ENCODE results near the gene EVA1C. TPM values are rescaled to one million over a fixed set of nuclear protein-coding genes. Genes with fewer than 3 reads are reported as not detected.

Gene EVA1C
- total and polyA plus RNA-seq, 10 of the 15 experiments (the other 5 are each of a cell fraction or from before 2014, with no cell fraction given), result 0.13 to 0.56 (median 0.34) TPM; not detected in 7

DNA sequence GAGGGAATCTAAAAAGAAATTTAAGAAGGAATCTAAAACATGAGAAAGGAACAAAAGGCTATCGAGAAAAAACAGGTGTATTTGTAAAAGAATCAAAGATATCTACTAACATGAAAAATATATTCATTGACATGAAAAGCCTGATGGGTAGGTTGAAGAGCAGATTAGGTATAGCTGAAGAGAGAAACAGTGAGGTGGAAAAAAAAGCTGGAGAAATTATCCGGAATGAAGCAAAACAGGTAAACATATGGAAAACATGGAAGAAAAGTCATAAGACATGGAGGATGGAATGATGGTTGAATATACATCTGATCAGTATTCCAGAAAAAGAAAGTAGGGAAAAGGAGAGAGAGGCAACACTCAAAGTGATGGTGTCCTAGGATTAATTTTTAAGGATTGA lies 9.6 kb downstream of the EVA1C start (continued):
- TF ChIP-seq BCL3 (IDR thresholded peaks at IDR 0.05; ENCODE audit: borderline replicate concordance, insufficient read depth, low read depth, low read length, poor library complexity, severe bottlenecking), result no peak
- no peak for TF ChIP-seq PAX5 (IDR thresholded peaks at IDR 0.05; ENCODE audit: borderline replicate concordance, low read depth, low read length)
- TF ChIP-seq MEF2A (IDR thresholded peaks at IDR 0.05; ENCODE audit: insufficient read depth, low read depth, low read length), result no peak
- no peak for TF ChIP-seq SUPT20H (IDR thresholded peaks at IDR 0.05; ENCODE audit: borderline replicate concordance, control insufficient read depth, low read depth, low read length)
- TF ChIP-seq BHLHE40 (IDR thresholded peaks at IDR 0.05; ENCODE audit: borderline replicate concordance in 1 of 2, low read depth in 2 of 2, low read length in 1 of 2), result no peak
- no peak for TF ChIP-seq DPF2 (IDR thresholded peaks at IDR 0.05)
- TF ChIP-seq NFIC (IDR thresholded peaks at IDR 0.05; ENCODE audit: low read depth, low read length), result no peak
- TF ChIP-seq CBX5 (IDR thresholded peaks at IDR 0.05; ENCODE audit: low read depth), result no peak
- no peak for TF ChIP-seq CBFB (IDR thresholded peaks at IDR 0.05; ENCODE audit: low read depth)
- TF ChIP-seq KAT2A (conservative IDR thresholded peaks at IDR 0.05; ENCODE audit: control insufficient read depth, low read depth, low read length), result no peak
- no peak for TF ChIP-seq RFX5 (IDR thresholded peaks at IDR 0.05; ENCODE audit: low read depth, low read length)

- ATAC-seq (no peak), FAIRE-seq (no peak), DNase-seq (ENCODE audit: low read depth, low spot score) (no peak)
- Histone ChIP-seq H3K79me2 (ENCODE audit: control insufficient read depth, insufficient read depth, low read length) (no peaks in the 10 kb centered on the region), H3K4me3 (no peak overlapping the region), H3K36me3 (ENCODE audit: control insufficient read depth in 2 of 2, insufficient read depth in 2 of 2, low read length in 1 of 2) (no peaks in the 10 kb centered on the region), H3K9ac (ENCODE audit: control insufficient read depth, insufficient read depth, low read length) (no peak overlapping the region), H3K9me3 (replicated peaks; ENCODE audit: control insufficient read depth, insufficient read depth, low read length) (no peaks in the 10 kb centered on the region), H3K4me2 (ENCODE audit: control insufficient read depth, insufficient read depth) (no peak overlapping the region), H3K27ac (ENCODE audit: control insufficient read depth, insufficient read depth) (no peak overlapping the region), H2AFZ (ENCODE audit: control insufficient read depth, low read depth, low read length) (no peak overlapping the region), H3K4me1 (ENCODE audit: control insufficient read depth, insufficient read depth, low read length) (no peaks in the 10 kb centered on the region), H3K27me3 (replicated peaks in 1 of 2; ENCODE audit: control insufficient read depth in 2 of 2, insufficient read depth in 2 of 2, low read length in 1 of 2) (no peaks in the 10 kb centered on the region), H4K20me1 (ENCODE audit: control insufficient read depth, insufficient read depth) (no peaks in the 10 kb centered on the region)
- SMC1A ChIA-PET (ENCODE audit: uncharacterized antibody, unreplicated experiment), result no interaction called here
- no TSS peak for BruUV-seq (replicated peaks)
- intact Hi-C loops (cut with micrococcal nuclease; ENCODE audit: unreplicated experiment), result no loop called here
- POLR2A ChIA-PET, result no interaction called here
- RAD21 ChIA-PET (ENCODE audit: unreplicated experiment), result no interaction called here
- 49% methylated on average over 9 of the region's 9 CpGs for WGBS (ENCODE audit: insufficient coverage, insufficient replicate concordance, low lambda C conversion rate, missing lambda C conversion rate)
- CTCF ChIA-PET, result no interaction called here
- in situ Hi-C loops (cut with MboI), result no loop called here
- TF ChIP-seq TAF1 (IDR thresholded peaks at IDR 0.05; ENCODE audit: borderline replicate concordance, low read depth, low read length), result no peak
- TF ChIP-seq MEF2B (IDR thresholded peaks at IDR 0.05; ENCODE audit: partially characterized antibody, poor library complexity, severe bottlenecking), result no peak
- TF ChIP-seq CBX3 (IDR thresholded peaks at IDR 0.05; ENCODE audit: borderline replicate concordance, low read depth), result no peak
- no peak for TF ChIP-seq RAD21 (IDR thresholded peaks at IDR 0.05; ENCODE audit: insufficient read depth, low read depth, low read length)
- TF ChIP-seq POLR2AphosphoS2 (IDR thresholded peaks at IDR 0.05; ENCODE audit: low read depth, low read length), result no peak
- no peak for TF ChIP-seq NR2C1 (IDR thresholded peaks at IDR 0.05)
- no peak for TF ChIP-seq JUND (IDR thresholded peaks at IDR 0.05; ENCODE audit: low read depth, low read length)
- TF ChIP-seq, protein P1, sequence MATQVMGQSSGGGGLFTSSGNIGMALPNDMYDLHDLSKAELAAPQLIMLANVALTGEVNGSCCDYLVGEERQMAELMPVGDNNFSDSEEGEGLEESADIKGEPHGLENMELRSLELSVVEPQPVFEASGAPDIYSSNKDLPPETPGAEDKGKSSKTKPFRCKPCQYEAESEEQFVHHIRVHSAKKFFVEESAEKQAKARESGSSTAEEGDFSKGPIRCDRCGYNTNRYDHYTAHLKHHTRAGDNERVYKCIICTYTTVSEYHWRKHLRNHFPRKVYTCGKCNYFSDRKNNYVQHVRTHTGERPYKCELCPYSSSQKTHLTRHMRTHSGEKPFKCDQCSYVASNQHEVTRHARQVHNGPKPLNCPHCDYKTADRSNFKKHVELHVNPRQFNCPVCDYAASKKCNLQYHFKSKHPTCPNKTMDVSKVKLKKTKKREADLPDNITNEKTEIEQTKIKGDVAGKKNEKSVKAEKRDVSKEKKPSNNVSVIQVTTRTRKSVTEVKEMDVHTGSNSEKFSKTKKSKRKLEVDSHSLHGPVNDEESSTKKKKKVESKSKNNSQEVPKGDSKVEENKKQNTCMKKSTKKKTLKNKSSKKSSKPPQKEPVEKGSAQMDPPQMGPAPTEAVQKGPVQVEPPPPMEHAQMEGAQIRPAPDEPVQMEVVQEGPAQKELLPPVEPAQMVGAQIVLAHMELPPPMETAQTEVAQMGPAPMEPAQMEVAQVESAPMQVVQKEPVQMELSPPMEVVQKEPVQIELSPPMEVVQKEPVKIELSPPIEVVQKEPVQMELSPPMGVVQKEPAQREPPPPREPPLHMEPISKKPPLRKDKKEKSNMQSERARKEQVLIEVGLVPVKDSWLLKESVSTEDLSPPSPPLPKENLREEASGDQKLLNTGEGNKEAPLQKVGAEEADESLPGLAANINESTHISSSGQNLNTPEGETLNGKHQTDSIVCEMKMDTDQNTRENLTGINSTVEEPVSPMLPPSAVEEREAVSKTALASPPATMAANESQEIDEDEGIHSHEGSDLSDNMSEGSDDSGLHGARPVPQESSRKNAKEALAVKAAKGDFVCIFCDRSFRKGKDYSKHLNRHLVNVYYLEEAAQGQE (IDR thresholded peaks at IDR 0.05; ENCODE audit: low read depth, low read length), result no peak
Observed at GRCh38 chr21:32423320-32424190, 11.0 kb downstream of the EVA1C start.
